ENCODE measurements around the gene FOXP1.

- no peak for TF ChIP-seq SRF (IDR thresholded peaks at IDR 0.05; ENCODE audit: low read depth, low read length)
- no peak for TF ChIP-seq POLR2AphosphoS5 (IDR thresholded peaks at IDR 0.05; ENCODE audit: low read depth, low read length)
- no peak for TF ChIP-seq HDAC2 (IDR thresholded peaks at IDR 0.05; ENCODE audit: borderline replicate concordance in 1 of 2, low read depth in 2 of 2, low read length in 2 of 2)
- TF ChIP-seq SIN3A (conservative IDR thresholded peaks at IDR 0.05 in 1 of 2, IDR thresholded peaks at IDR 0.05 in 1 of 2; ENCODE audit: low read depth in 1 of 2, low read length in 2 of 2) = no peak
- TF ChIP-seq SIRT6 (IDR thresholded peaks at IDR 0.05; ENCODE audit: low read length) = no peak
- TF ChIP-seq CHD7 (IDR thresholded peaks at IDR 0.05; ENCODE audit: insufficient replicate concordance, low read length) = no peak
Measured at GRCh38 chr3:71001303-71001830, 582.2 kb downstream of the FOXP1 start.

All from H1 (cell line).